T-helper 2 cell (primary cell): Measurements from ENCODE around the gene CPO.
A peak's percentile ranks its signal among the peaks of the same experiment; 100 is the strongest.
"Not testable (repeated sequence)": the region's sequence is repeated elsewhere in the genome, so short reads cannot be mapped to it uniquely, and the experiment has no call there.

Experiments
- DNase-seq, 5 experiments: peaks; one replicate each; pipeline versions ENCODE4 v3.0.0 to v3.0.0-alpha.2; 2012 to 2022
- total RNA-seq, 2 donors: gene quantifications; one replicate each; lab custom pipeline; 2026; lab: John Stamatoyannopoulos, UW

Gene CPO
- total RNA-seq = 0 to 0.20 reads per million in 2 donors

- DNase-seq = no peak
Measured at GRCh38 chr2:206939340-206939739, at the start of gene CPO. TSS of gene CPO (plus strand) at chr2:206939518. CDS start at chr2:206939600, 82 bp downstream.

DNA sequence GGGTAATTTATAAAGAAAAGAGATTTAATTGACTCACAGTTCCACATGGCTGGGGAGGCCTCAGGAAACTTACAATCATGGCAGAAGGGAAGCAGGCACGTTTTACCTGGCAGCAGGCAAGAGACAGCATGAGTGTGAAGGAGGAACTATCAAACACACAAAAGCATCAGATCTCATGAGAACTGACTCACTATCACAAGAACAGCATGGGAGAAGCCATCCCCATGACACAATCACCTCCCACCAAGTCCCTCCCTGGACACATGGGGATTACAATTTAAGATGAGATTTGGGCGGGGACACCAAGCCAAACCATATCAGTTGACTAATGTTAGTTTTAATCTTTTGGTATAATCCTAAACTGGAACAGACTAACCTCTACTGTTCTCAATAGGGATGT is 49.1 kb upstream of the CPO start:
- DNase-seq = no peak

DNA sequence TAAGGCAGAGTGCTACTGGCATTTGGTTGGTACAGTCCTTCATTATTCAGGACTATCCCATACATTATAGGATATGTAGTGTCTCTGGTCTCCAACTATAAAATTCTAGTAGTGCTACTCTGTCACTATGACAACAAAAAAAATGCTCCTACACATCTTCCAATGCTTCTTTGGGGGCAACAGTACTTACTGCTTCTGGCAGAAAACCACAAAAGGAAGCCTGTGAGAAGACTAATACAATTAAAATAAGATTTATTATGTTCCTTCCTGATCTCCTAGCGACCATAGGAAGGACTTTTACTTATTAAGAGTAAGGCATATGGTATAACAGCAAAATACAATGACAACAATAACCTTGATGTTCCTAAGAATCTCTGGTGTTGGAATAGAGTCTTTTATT is 48.4 kb upstream of the CPO start:
- DNase-seq = no peak

DNA sequence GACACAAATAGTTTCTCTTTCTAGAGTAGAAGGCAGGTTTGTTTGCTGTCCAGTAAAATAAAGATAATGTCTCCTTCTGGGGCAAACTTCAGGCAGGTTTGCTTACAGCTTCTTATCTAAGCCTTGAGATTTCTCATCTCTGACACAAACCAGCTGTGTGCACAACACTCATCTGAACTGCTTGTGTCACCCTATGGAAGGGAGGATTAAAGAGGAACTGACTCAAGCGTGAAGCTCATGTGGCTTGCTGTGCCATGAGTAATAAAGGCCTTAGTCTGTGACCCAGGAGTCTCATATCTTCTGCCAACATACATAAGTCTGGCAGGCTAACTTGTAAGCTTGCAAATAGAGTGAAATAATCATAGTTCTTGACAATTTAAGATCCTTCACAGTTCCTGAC is 24.2 kb upstream of the CPO start:
- DNase-seq = peak in 1 of 5 experiments; percentile 42

GRCh38 chr2:206918263-206918662 is 21.1 kb upstream of the CPO start:
- DNase-seq = no peak

GRCh38 chr2:206920310-206920709 is 19.0 kb upstream of the CPO start:
- DNase-seq = no peak

DNA sequence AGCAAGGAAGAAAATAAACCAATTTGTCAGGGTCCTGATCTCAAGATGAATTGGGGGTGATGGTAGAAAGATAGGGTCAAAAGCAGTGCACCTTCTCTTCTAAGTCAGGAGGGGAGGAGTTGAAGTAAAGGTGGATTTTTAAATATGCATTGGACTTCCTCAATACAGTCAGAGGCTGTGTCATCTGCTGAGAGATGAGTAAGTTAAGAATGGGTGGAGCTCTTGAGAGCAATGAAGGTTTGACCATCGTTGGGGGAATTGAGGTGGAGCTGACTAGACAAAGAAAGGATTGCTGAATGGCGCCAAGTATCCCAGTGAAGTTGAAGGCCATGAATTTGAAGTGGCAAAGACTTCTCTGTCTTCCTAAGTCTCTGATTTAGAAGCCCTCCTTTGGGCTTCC is 18.4 kb upstream of the CPO start:
- no peak for DNase-seq

GRCh38 chr2:206921529-206921928 is 17.8 kb upstream of the CPO start:
- DNase-seq = no peak

DNA sequence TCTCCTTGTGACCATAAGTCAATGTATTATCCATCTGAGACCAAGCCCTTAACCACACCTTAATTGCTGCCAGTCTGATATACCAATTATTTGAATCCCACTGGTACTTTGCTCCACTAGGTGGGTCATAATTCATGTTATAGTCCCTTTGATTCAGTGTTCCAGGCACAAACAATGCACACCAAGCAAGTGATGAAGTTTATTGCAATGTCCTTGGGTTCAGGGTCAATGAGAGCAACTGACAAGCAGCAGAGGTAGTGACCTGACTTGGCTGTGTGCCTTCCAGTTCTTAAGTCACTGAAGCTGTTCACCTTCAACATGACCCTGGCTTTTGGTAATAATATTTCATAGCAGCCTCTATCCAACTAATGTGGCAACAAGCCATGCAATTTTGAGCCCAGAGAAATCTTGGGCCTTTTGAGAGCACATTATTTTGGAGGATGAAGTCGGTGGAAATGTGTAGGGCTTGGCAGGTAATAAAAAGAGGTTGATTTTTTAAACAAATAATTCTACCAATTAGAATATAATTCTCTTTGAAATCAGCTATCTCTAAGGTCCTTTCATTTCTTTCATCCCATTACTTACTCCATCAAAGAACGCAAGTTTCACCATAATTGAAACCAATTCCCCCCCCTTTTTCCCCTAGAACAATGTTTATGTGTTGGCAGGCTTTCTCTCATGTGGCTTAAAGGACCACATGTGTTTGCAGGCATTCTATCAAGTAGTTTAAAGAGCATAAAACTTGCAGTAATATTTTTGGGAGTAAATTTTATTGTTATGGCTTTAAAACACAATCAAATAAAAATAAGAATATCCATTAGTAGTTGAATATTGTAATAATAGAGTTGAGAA is 3.1 kb upstream of the CPO start:
- no peak for DNase-seq

DNA sequence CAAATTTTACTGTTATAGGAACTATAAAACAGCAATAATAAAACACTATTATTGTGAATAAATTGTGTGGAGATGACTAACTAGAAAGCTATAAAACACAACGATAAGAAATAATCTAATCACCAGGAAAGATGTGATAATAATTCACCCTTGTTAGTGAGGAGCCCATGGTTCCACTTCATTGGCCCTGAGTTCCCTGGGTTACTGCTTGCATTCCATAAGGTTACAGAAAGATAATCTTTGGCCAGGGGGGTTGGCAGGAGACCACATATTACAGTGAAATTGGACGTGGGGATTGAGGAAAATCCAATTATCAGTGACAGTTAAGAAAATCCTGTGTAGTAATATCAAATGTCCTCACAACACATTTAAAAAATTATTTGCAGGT is 2.5 kb upstream of the CPO start:
- DNase-seq = no peak

GRCh38 chr2:206937555-206937954 is 1.8 kb upstream of the CPO start:
- no peak for DNase-seq

DNA sequence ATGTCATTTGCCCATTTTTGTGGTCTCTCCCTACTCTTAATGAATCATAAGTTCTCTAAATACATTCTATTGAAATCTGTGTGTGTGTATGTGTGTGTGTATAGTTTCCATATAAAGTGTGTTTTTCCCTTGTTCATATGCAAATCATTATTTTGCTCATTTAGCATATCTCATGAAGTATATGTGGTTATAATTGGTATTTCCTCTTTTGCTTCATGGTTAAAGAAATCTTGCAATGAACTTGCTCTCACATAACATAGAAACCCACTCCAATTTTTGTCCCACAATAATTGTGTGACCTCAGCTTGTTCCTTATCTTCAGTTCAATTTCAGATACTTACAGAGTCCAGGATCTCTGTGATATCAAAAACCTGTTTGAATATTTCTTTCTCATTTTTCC is 1.2 kb downstream of the CPO start:
- no peak for DNase-seq

DNA sequence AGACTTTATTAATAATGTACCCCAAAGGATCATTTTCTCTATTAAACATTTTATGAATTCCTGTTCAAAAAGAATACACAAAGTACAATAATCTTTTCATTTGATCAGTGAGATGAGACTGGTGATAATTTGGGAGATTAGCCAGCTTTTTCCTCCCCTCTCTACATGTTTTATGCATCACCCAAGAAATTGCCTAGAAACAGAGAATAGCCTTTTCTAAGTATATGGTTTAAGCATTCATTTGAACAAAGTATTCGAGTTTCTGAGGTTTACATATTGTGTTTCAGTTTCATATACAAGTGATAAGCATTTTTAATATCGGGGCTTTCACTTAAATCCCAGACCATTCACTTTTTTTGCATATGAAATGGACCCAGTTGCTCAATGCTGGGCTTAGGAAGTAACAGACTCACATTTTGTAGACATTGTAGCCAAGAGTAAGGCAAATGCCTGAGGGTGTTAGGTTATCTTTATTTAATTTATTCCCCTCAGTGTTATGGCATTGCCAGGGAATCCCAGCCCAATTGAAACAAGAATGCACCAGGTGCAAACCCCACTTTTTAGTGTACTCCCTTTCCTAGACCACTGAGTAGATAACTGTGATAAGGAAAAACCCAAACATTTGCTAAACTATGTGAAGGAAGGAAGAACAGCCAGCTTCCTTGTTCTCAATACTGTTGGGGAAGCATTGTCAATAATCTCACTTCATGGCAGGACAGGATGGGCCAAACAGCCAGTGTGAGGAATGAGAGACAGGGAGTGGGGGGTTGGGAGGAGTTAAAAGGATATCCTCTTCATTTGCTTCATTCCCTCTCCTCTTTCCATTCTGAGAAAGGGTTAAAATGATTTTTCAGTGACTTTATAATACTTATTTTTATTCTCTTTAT is 3.5 kb downstream of the CPO start:
- no peak for DNase-seq

GRCh38 chr2:206953404-206953803 is 14.1 kb downstream of the CPO start:
- not testable (repeated sequence) for DNase-seq

DNA sequence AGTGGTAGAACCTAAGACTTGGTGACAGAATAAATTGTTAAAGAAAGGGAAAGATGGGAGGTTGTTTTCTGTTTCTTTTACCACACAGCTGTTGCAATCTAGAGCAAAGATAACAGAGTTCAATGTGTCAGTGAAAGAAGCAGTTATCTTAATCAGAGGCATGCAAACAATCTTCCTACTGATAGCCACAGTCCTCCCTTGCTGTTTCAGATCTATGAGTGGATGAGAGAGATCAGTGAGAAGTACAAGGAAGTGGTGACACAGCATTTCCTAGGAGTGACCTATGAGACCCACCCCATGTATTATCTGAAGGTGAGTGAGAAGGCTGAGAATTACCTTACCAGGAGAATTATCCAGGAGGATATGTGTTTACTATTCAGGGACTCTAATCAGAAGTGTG is 15.9 kb downstream of the CPO start:
- DNase-seq = peak in 1 of 5 experiments; percentile 18

GRCh38 chr2:206958261-206958660 is 18.9 kb downstream of the CPO start:
- DNase-seq = no peak

DNA sequence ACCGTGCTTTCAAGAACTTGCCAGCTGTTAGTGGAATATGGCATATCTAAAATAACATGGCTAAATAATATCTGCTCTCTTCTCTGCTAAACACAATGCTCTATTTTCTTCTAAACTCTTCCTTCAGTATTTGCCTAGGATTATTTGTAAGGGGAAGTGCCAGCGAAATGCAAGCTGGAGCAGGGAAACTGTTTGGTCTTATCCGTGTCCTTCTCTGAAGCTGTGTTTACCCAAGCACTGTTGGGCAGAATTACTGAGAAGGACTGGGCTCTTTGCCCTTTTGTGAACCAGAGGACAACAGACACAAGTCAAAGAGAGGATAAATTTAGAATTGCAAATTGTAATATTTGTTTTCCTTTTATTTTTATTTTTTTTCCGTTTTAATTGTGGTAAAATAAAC is 23.6 kb downstream of the CPO start:
- no peak for DNase-seq

DNA sequence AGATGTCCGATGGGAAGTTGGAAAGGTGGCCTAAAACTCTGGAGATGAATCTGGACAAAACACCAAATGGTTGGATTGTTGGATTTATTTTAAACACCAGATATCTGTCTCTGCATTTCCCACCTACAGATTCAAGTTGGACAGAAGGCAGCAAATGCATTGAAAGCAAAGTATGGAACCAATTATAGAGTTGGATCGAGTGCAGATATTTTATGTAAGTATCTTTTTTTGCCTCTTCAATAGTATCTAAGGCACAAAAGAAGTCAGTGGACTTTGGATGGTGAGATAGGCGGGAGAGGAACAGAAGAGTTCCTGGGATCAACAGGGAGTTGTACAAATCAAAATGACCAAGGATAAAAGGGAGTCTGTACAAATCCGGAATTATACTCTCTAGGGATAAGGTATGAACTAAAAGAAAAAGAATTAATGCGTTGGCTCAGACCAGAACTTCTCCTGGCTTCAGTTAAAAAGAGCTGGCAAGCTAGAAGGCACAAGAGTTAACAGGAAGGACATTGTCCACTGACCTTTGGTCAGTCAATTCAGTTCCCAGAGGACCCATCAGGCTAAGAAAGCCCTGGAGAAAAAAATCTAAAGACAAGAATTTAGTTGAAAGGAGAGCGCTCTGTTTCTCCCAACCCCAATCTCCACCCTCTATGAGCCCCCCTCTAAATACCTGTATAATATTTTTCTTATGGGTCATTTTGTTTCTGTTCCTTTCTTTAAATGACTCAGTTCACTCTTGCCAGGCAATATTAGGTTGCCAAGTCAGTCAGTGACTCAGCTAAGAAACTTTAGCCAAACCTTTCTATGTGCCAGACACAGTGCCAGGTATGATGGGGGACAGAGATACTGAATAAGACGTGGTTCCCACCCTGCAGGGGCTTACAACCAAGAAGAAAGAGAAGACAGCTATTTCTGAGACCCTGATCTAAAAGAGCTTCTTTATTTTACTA is 29.1 kb downstream of the CPO start:
- DNase-seq = no peak

DNA sequence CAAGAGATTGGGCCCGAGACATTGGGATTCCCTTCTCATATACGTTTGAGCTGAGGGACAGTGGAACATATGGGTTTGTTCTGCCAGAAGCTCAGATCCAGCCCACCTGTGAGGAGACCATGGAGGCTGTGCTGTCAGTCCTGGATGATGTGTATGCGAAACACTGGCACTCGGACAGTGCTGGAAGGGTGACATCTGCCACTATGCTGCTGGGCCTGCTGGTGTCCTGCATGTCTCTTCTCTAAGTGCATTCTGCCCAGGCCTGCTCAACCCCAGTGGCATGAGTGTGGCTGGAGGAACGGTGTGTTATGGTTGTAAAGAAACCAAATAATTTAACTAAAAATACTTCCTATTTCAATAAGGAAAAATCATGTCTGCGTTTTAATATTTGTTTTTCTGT is 29.9 kb downstream of the CPO start:
- no peak for DNase-seq

GRCh38 chr2:206970589-206971360 is 31.5 kb downstream of the CPO start:
- no peak for DNase-seq

DNA sequence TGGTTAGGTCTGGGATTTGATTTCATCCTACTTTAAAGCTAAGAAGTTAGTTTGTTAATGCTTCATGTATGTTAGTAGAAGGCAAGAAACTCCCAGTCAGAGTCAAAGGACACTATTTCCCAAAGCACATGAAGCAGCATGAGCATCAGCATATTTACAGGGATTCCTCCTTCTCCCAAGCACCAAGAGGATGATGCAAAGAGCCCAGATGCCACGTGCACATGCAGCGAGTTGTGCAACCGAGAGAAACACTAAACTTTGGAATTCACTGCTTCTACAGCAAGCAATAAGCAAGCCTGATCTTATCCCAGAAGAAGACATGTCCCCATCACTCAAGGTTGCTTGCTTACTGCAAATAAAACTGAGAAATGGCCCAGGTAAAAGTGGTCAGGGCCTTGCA is 32.5 kb downstream of the CPO start:
- no peak for DNase-seq

- no peak for DNase-seq
Measured at GRCh38 chr2:206974551-206974950, 35.2 kb downstream of the CPO start.
